ENCODE measurements around the gene FBXO17. TPM values are rescaled to one million over a fixed set of nuclear protein-coding genes. Genes with fewer than 3 reads are reported as not detected.

FBXO17 gene
- total RNA-seq, 4 donors from 2014 or later = 31.9 to 59.6 (median 54.0) TPM

DNA sequence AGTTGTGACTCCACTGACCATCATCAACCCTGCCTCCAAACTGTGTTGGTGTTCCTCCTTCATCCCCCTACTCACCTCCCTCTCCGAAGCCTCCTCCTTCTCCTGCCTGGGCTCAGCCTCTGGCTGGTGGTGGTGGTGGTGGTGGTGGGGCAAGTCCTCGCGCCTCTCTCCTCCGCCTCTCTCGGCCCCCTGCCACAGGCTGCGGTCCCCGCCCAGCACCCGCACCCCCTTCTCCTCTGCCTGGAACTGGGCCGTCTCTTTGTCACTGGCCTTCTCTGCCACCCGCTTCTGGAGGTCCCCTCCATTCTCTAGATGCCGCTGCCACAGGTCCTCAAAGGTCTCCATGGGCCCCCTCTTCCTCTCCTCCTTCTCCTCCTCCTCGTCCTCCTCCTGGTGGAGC, 65.1 kb downstream of the FBXO17 start:
- Histone ChIP-seq H3K4me1 (peaks cover 0 to 5% (median 0%) of the 10 kb centered on the region in 4 donors), H3K27me3 (peaks cover 0 to 16% of the 10 kb centered on the region in 2 donors), H3K36me3 (peaks cover 0 to 50% (median 13%) of the 10 kb centered on the region in 3 donors), H3K9me3 (no peaks in the 10 kb centered on the region), H3K4me3 (no peak overlapping the region), H3K27ac (no peak overlapping the region)
- TF ChIP-seq, protein P1, sequence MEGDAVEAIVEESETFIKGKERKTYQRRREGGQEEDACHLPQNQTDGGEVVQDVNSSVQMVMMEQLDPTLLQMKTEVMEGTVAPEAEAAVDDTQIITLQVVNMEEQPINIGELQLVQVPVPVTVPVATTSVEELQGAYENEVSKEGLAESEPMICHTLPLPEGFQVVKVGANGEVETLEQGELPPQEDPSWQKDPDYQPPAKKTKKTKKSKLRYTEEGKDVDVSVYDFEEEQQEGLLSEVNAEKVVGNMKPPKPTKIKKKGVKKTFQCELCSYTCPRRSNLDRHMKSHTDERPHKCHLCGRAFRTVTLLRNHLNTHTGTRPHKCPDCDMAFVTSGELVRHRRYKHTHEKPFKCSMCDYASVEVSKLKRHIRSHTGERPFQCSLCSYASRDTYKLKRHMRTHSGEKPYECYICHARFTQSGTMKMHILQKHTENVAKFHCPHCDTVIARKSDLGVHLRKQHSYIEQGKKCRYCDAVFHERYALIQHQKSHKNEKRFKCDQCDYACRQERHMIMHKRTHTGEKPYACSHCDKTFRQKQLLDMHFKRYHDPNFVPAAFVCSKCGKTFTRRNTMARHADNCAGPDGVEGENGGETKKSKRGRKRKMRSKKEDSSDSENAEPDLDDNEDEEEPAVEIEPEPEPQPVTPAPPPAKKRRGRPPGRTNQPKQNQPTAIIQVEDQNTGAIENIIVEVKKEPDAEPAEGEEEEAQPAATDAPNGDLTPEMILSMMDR (IDR thresholded peaks at IDR 0.05) = no peak
- TF ChIP-seq EP300 (IDR thresholded peaks at IDR 0.05) (no peak), POLR2A (IDR thresholded peaks at IDR 0.05) (no peak)
- 91 to 95% methylated on average over 12 of the region's 12 CpGs for WGBS, 2 donors
- no peak for DNase-seq (ENCODE audit: low spot score in 2 of 2)

DNA sequence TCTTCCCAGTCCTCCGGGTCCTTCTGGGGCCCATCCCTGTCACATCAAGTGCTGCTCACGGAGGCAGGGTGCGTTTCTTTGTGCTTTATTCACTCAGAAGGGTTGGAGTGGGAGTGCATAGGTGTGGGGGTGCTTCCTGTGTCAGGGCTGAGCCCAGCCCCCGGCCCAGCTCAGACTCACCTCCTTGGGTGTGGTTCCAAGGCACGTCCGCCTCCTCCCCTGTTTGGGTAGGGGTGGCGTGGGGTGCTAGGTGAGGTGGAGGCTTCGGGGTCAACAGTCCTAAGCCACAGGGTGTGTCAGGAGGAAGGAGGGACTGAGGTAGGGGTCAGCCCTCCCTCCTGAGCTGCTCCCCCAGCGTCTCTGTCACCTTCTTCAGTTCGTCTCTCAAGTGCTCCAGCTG, 66.6 kb downstream of the FBXO17 start:
- WGBS, 2 donors = 73 to 75% methylated on average over 10 of the region's 10 CpGs
- DNase-seq (ENCODE audit: low spot score in 2 of 2) = no peak
- no peak overlapping the region for H3K4me3 ChIP-seq
- no peaks in the 10 kb centered on the region for H3K9me3 ChIP-seq
- no peak overlapping the region for H3K27ac ChIP-seq
- peaks cover 0 to 5% (median 0%) of the 10 kb centered on the region in 4 donors for H3K4me1 ChIP-seq
- H3K36me3 ChIP-seq = peaks cover 0 to 48% (median 17%) of the 10 kb centered on the region in 3 donors
- H3K27me3 ChIP-seq = peaks cover 0 to 16% of the 10 kb centered on the region in 2 donors
- TF ChIP-seq EP300 (IDR thresholded peaks at IDR 0.05) = no peak

DNA sequence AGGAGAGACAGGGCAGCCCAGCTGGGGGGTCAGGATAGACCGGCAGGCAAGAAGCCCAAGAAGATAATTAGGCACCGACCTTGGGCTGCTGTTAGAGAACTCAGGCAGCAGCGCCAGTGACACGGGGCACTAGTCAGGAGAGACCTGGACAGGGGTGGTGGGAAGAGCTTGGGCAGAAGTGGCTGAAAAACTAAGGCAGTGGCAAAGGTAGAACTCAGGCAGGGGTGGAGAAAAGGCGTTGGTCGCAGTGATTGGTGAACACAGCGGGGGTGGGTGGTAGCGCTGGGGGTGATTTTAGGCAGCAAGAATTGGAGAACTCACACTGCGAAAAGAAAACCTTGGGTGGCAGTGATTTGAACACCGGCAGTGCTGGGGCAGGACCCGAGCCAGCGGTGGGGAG, 67.9 kb downstream of the FBXO17 start:
- Histone ChIP-seq H3K27ac (no peak overlapping the region), H3K36me3 (peaks cover 0 to 48% (median 17%) of the 10 kb centered on the region in 3 donors), H3K27me3 (peaks cover 0 to 16% of the 10 kb centered on the region in 2 donors), H3K4me3 (no peak overlapping the region), H3K4me1 (peaks cover 0 to 5% (median 0%) of the 10 kb centered on the region in 4 donors), H3K9me3 (no peaks in the 10 kb centered on the region)
- 93% methylated on average over 12 of the region's 12 CpGs for WGBS, 2 donors
- TF ChIP-seq, protein P1 (IDR thresholded peaks at IDR 0.05) = no peak
- no peak for TF ChIP-seq POLR2A (IDR thresholded peaks at IDR 0.05)
- TF ChIP-seq EP300 (IDR thresholded peaks at IDR 0.05) = no peak
- DNase-seq (ENCODE audit: low spot score in 2 of 2) = no peak

DNA sequence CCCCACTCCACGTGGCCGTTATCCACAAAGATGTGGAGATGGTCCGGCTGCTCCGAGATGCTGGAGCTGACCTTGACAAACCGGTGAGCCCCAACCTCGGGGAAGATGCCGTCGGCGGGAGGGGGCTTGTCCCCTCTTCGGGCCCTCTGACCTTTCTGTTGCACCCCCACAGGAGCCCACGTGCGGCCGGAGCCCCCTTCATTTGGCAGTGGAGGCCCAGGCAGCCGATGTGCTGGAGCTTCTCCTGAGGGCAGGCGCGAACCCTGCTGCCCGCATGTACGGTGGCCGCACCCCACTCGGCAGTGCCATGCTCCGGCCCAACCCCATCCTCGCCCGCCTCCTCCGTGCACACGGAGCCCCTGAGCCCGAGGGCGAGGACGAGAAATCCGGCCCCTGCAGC, 68.3 kb downstream of the FBXO17 start:
- H3K4me1 ChIP-seq = peaks cover 0 to 5% (median 0%) of the 10 kb centered on the region in 4 donors
- TF ChIP-seq POLR2A (IDR thresholded peaks at IDR 0.05) (no peak), EP300 (IDR thresholded peaks at IDR 0.05) (no peak)
- TF ChIP-seq, protein P1 (IDR thresholded peaks at IDR 0.05) = no peak

DNA sequence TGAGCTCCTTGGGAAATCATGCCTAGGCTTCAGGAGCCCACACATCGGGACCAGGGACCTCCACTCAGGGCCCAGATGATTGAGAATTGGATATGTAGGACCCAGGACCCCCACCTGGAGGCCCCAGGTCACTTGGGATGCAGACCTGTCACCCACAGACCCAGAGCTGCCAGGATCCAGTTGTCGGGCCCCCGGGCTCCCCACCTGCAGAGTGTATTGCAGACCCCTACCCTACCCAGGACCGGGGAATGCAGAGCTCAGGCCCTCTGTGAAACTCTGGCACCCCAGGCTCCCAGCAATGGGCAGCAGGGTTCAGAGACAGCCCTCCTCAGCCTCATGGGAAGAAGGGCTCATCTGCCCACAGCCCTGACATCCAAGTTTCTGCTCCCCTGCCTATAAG, 69.9 kb downstream of the FBXO17 start:
- Histone ChIP-seq H3K36me3 (peaks cover 0 to 48% (median 17%) of the 10 kb centered on the region in 3 donors), H3K4me1 (peaks cover 0 to 10% (median 2%) of the 10 kb centered on the region in 4 donors), H3K27ac (no peak overlapping the region), H3K4me3 (no peak overlapping the region), H3K9me3 (peaks cover 0 to 2% (median 0%) of the 10 kb centered on the region in 4 donors), H3K27me3 (no peaks in the 10 kb centered on the region)
- DNase-seq (ENCODE audit: low spot score in 2 of 2) = no peak
- no peak for TF ChIP-seq POLR2A (IDR thresholded peaks at IDR 0.05)
- TF ChIP-seq, protein P1 (IDR thresholded peaks at IDR 0.05) = no peak
- no peak for TF ChIP-seq EP300 (IDR thresholded peaks at IDR 0.05)
- WGBS, 2 donors = 93 to 100% methylated on average over 1 to 4 of the region's 4 CpGs

More for the DNA sequence above, 68.3 kb downstream of the FBXO17 start:
- H3K9me3 ChIP-seq = no peaks in the 10 kb centered on the region
- no peak overlapping the region for H3K27ac ChIP-seq
- H3K27me3 ChIP-seq = peaks cover 0 to 11% of the 10 kb centered on the region in 2 donors
- H3K36me3 ChIP-seq = peaks cover 0 to 48% (median 17%) of the 10 kb centered on the region in 3 donors
- DNase-seq (ENCODE audit: low spot score in 2 of 2) = no peak
- WGBS, 2 donors = 90 to 94% methylated on average over 26 to 27 of the region's 29 CpGs
- H3K4me3 ChIP-seq = no peak overlapping the region
